MCF 10A (cell line): ENCODE data around the gene CCT7. TPM values are rescaled to one million over a fixed set of nuclear protein-coding genes. Genes with fewer than 3 reads are reported as not detected.

Experiments used
- Bru-seq: library from RNA; stranded (reverse); fragments of 400-500 nt; gene quantifications from one replicate; lab custom pipeline; 2021; lab: Mats Ljungman, UMichigan
- BruChase-seq, 2 experiments: library from RNA; stranded (reverse); fragments of 400-500 nt; gene quantifications; one replicate each; lab custom pipeline; 2021; lab: Mats Ljungman, UMichigan
- BruUV-seq: library from RNA; stranded (reverse); fragments of 400-500 nt; replicated peaks from 2 replicates; lab custom pipeline; 2021; lab: Mats Ljungman, UMichigan
- CTCF ChIA-PET: fragments of 300-600 bp; sonication (Branson Sonifier 250); formaldehyde crosslinking; extraction: SDS; loops from one replicate; lab custom pipeline; 2021; ENCODE audit warnings: antibody characterized with exemption, inconsistent platforms; lab: Yijun Ruan, JAX
- POLR2A ChIA-PET: fragments of 300-600, 350-650 bp; sonication (Branson Sonifier 250); formaldehyde crosslinking; extraction: SDS; loops from one replicate; lab custom pipeline; 2020; ENCODE audit warnings: antibody characterized with exemption, inconsistent platforms; lab: Yijun Ruan, JAX
- DNase-seq: peaks from one replicate; pipeline ENCODE4 v3.0.0-alpha.2; 2018; ENCODE audit not compliant: unreplicated experiment
- H3K27ac Mint-ChIP-seq: one replicate; pipeline ENCODE4 v1.8.0; 2022; ENCODE audit warnings: mild to moderate bottlenecking, low read depth, mixed read lengths; ENCODE audit not compliant: unreplicated experiment
- H3K27me3 Mint-ChIP-seq: one replicate; pipeline ENCODE4 v1.8.0; 2022; ENCODE audit warnings: mixed read lengths; ENCODE audit not compliant: insufficient read depth, unreplicated experiment
- H3K36me3 Mint-ChIP-seq: one replicate; pipeline ENCODE4 v1.8.0; 2022; ENCODE audit warnings: mild to moderate bottlenecking, moderate library complexity, mixed read lengths; ENCODE audit not compliant: insufficient read depth, unreplicated experiment
- H3K4me1 Mint-ChIP-seq: one replicate; pipeline ENCODE4 v1.8.0; 2022; ENCODE audit warnings: mixed read lengths; ENCODE audit not compliant: insufficient read depth, unreplicated experiment
- H3K4me3 Mint-ChIP-seq: one replicate; pipeline ENCODE4 v1.8.0; 2022; ENCODE audit warnings: mild to moderate bottlenecking, moderate library complexity, mixed read lengths; ENCODE audit not compliant: unreplicated experiment
- H3K9me3 Mint-ChIP-seq: one replicate; pipeline ENCODE4 v1.8.0; 2022; ENCODE audit warnings: mixed read lengths; ENCODE audit not compliant: unreplicated experiment
- intact Hi-C: fragments of 100-400 bp; cut with micrococcal nuclease; formaldehyde crosslinking; loops from 2 replicates; pipeline ENCODE4 v1.14.1; 2022
- long read RNA-seq: library from polyadenylated mRNA; stranded (forward); transcript quantifications from one replicate; pipeline ENCODE4 v2.0.0, GENCODE V29; 2022
- total RNA-seq: library from RNA; stranded (reverse); gene quantifications from 2 replicates; pipeline ENCODE4 v1.2.3, GENCODE V29; 2022
- TF ChIP-seq, protein P1 (sequence below): fragments of 200-600 bp; IDR thresholded peaks from one replicate; pipeline ENCODE4 v1.8.0; 2022; ENCODE audit warnings: antibody characterized with exemption, mild to moderate bottlenecking; ENCODE audit not compliant: unreplicated experiment

CCT7 gene
- total RNA-seq (468 and 495 TPM in 2 replicates), Bru-seq, nascent RNA (percentile 92 among the genes with signal in this experiment), BruChase-seq, experiment 1, labeled RNA remaining after a 6-hour chase (percentile 96 among the genes with signal in this experiment), BruChase-seq, experiment 2, labeled RNA remaining after a 2-hour chase (percentile 91 among the genes with signal in this experiment)
- long read RNA-seq, transcript CCT7-201 (12 exons, 1,916 nt), result major isoform, 1,020 of 1,115 reads
- long read RNA-seq, transcript CCT7-215 (13 exons, 2,031 nt), result minor isoform, 5 of 1,115 reads
- long read RNA-seq, partial matches to known transcripts, result 56 of 1,115 reads
- long read RNA-seq, other reads (novel, unspliced or antisense), result 31 of 1,115 reads

DNA sequence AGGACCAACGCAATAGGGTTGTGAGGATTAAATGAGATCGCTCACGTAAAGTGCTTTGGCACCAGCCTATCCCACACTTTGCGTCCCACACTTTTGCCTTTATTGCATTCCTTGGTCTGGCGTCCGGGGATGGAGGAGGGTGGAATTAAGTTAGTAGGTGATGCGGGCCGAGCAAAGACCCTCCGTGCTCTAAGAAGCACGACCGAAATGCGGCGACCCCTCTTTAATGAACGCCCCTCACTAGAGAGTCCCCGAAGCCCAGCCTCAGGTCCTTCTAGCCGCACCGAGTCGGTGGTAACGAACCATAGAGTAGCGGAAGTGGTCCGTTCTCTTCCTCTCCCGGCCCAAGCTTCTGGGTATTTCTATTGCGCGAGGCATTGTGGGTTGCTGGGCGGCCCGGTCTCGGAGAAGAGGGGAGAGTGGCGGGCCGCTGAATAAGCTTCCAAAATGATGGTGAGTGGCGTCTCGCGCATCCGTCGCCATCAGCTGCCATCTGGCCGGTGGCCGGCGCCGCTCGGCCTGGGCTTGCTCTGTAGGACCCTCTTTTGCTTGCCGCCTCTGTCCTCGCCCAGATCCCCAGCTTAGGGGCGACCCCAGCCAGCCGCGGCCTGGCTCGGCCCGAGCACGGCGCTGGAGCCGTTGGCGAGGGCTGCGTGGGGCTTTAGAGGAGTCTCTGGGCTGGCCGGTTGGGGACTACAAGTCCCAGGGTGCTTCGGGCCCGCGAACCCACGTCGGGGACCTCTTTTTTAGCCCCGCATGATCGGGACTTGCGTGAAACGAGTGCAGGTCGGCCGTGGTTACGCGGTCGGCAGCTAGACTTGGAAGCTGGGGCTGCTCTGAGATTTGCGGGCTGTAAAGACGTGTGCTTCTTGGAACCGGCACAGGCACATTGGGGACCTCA, at the start of gene CCT7:
Gene CCT7, plus strand, starts transcription at position 377 of the 901 bp plus-strand sequence. Its CDS starts 71 bp downstream, at position 448.
- H3K4me1 Mint-ChIP-seq, result peaks cover 23% of the 10 kb centered on the region
- TSS peak; percentile 69 for BruUV-seq
- TF ChIP-seq, protein P1, sequence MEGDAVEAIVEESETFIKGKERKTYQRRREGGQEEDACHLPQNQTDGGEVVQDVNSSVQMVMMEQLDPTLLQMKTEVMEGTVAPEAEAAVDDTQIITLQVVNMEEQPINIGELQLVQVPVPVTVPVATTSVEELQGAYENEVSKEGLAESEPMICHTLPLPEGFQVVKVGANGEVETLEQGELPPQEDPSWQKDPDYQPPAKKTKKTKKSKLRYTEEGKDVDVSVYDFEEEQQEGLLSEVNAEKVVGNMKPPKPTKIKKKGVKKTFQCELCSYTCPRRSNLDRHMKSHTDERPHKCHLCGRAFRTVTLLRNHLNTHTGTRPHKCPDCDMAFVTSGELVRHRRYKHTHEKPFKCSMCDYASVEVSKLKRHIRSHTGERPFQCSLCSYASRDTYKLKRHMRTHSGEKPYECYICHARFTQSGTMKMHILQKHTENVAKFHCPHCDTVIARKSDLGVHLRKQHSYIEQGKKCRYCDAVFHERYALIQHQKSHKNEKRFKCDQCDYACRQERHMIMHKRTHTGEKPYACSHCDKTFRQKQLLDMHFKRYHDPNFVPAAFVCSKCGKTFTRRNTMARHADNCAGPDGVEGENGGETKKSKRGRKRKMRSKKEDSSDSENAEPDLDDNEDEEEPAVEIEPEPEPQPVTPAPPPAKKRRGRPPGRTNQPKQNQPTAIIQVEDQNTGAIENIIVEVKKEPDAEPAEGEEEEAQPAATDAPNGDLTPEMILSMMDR, result no peak
- intact Hi-C loops, result no loop called here
- H3K4me3 Mint-ChIP-seq, result peak within 1 kb of the TSS; percentile 75
- ChIA-PET POLR2A (interaction anchor here (0.7 to 9.2 kb wide), 10 partner anchors 10 to 503 kb away, joined by 3 to 74 read pairs (median 10); partner anchors contain the start of genes RAB11FIP5, SMYD5 and TPRKB), CTCF (interaction anchor here (1.0 to 8.1 kb wide), 3 partner anchors 21 to 55 kb away, joined by 3 to 36 read pairs (median 20); partner anchors contain the start of gene SMYD5)
- H3K9me3 Mint-ChIP-seq, result no peaks in the 10 kb centered on the region
- H3K27me3 Mint-ChIP-seq, result no peaks in the 10 kb centered on the region
- peaks cover 25% of the 10 kb centered on the region for H3K36me3 Mint-ChIP-seq
- peak; percentile 93 for DNase-seq
- peak within 1 kb of the TSS; percentile 98 for H3K27ac Mint-ChIP-seq

DNA sequence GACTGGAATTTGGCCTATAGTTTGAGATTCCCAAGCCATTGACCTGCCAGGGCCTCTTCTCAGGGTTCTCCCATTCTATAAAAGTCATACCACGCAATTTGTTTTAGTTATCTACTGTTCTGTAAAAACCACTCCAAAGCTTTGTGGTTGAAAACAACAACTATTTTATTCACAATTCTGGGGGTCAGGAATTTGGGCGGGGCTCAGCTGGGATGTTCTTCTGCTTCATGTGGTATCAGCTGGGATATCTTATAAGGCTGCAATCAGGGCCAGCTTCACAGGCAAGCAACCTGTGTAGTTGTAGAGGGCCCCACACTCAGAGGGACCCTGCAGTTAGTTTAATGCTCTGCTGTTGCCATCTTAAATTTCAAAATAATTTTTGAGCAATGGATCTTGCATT, 48.1 kb upstream of the CCT7 start:
- TF ChIP-seq, protein P1, result no peak
- no TSS peak for BruUV-seq
- H3K9me3 Mint-ChIP-seq, result no peaks in the 10 kb centered on the region
- H3K27ac Mint-ChIP-seq, result no peak overlapping the region
- H3K4me3 Mint-ChIP-seq, result no peak overlapping the region
- ChIA-PET POLR2A (interaction anchor here (0.6 kb wide), 1 partner anchor 13 kb away, joined by 3 read pairs; no protein-coding TSS in a partner anchor), CTCF (interaction anchor here (1.7 kb wide), 1 partner anchor 9 kb away, joined by 10 read pairs; no protein-coding TSS in a partner anchor)
- no peaks in the 10 kb centered on the region for H3K4me1 Mint-ChIP-seq
- H3K36me3 Mint-ChIP-seq, result peaks cover 6% of the 10 kb centered on the region
- DNase-seq, result no peak
- intact Hi-C loops, result no loop called here
- H3K27me3 Mint-ChIP-seq, result peaks cover 48% of the 10 kb centered on the region

DNA sequence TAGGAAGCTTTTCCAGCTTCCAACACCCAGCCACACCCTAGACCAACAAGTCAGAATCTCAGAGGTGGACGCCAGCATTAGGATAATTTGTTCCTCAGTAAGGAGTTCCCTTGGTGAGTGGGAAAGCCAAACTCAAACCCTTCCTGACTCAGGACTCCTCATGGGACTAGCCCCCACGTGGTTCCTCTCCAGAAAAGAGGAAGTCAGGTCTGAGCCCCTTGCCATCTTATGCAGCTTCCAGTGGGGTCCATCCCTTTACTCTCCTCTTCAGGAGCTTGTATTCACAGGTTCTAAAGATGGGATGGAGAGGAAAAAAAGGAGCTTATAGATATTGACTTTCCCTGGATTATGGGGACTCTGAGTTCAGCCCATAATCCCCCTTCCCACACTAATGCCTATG, 46.6 kb upstream of the CCT7 start:
- Mint-ChIP-seq H3K27me3 (peaks cover 54% of the 10 kb centered on the region), H3K27ac (no peak overlapping the region), H3K4me1 (no peaks in the 10 kb centered on the region), H3K36me3 (peaks cover 6% of the 10 kb centered on the region), H3K4me3 (no peak overlapping the region), H3K9me3 (no peaks in the 10 kb centered on the region)
- ChIA-PET POLR2A (interaction anchor here (0.5 to 1.1 kb wide), 2 partner anchors 10 to 28 kb away, joined by 3 read pairs; no protein-coding TSS in a partner anchor), CTCF (interaction anchor here (1.1 to 3.1 kb wide), 4 partner anchors 10 to 214 kb away, joined by 3 to 25 read pairs (median 7); no protein-coding TSS in a partner anchor)
- BruUV-seq, result no TSS peak
- no peak for DNase-seq
- TF ChIP-seq, protein P1, result no peak
- intact Hi-C loops, result no loop called here
